DMS53 (cell line): ENCODE results near the gene HNRNPF.

Experiments used
- DNase-seq: peaks from one replicate; lab custom pipeline; 2025; lab: John Stamatoyannopoulos, UW

HNRNPF gene

GRCh38 chr10:43421519-43421918, 12.5 kb upstream of the HNRNPF start:
- DNase-seq = no peak

GRCh38 chr10:43421201-43421507, 12.2 kb upstream of the HNRNPF start:
- DNase-seq = no peak

GRCh38 chr10:43420369-43421200, 11.6 kb upstream of the HNRNPF start:
- DNase-seq = peak; percentile 90

GRCh38 chr10:43419997-43420368, 11.0 kb upstream of the HNRNPF start:
- no peak for DNase-seq

- no peak for DNase-seq
Measured at GRCh38 chr10:43417950-43418768, 9.2 kb upstream of the HNRNPF start.

- no peak for DNase-seq
Measured at GRCh38 chr10:43415544-43415943, 6.6 kb upstream of the HNRNPF start.

- no peak for DNase-seq
Measured at GRCh38 chr10:43411536-43411935, 2.5 kb upstream of the HNRNPF start.

- no peak for DNase-seq
Measured at GRCh38 chr10:43410345-43410744, 1.4 kb upstream of the HNRNPF start.

- DNase-seq = peak; percentile 83
Measured at GRCh38 chr10:43409385-43410109, 561 bp upstream of the HNRNPF start.

GRCh38 chr10:43408331-43408709, 666 bp downstream of the HNRNPF start:
- DNase-seq = no peak

GRCh38 chr10:43407576-43408330, 1.2 kb downstream of the HNRNPF start:
- peak; percentile 97 for DNase-seq

- peak; percentile 81 for DNase-seq
Measured at GRCh38 chr10:43407148-43407575, 1.8 kb downstream of the HNRNPF start.

- no peak for DNase-seq
Measured at GRCh38 chr10:43404704-43405084, 4.3 kb downstream of the HNRNPF start.

GRCh38 chr10:43403911-43404703, 4.9 kb downstream of the HNRNPF start:
- peak; percentile 62 for DNase-seq

GRCh38 chr10:43402880-43403452, 6.0 kb downstream of the HNRNPF start:
- DNase-seq = no peak

GRCh38 chr10:43402176-43402575, 6.8 kb downstream of the HNRNPF start:
- no peak for DNase-seq

GRCh38 chr10:43401627-43402026, 7.4 kb downstream of the HNRNPF start:
- no peak for DNase-seq

- peak; percentile 38 for DNase-seq
Measured at GRCh38 chr10:43399320-43400310, 9.4 kb downstream of the HNRNPF start.

- DNase-seq = no peak
Measured at GRCh38 chr10:43398939-43399319, 10.1 kb downstream of the HNRNPF start.
